NCI-H2107 treated with DMSO at 0.1 percent for 48 hours (cell line): ENCODE measurements around the gene BHLHE23.
"Not testable (repeated sequence)": the region's sequence is repeated elsewhere in the genome, so short reads cannot be mapped to it uniquely, and the experiment has no call there.

ENCODE experiments used
- DNase-seq: peaks from one replicate; lab custom pipeline; 2025; ENCODE audit not compliant: unreplicated experiment; lab: John Stamatoyannopoulos, UW

BHLHE23 gene

GRCh38 chr20:62962891-62963613, 43.7 kb downstream of the BHLHE23 start:
- DNase-seq: no peak

DNA sequence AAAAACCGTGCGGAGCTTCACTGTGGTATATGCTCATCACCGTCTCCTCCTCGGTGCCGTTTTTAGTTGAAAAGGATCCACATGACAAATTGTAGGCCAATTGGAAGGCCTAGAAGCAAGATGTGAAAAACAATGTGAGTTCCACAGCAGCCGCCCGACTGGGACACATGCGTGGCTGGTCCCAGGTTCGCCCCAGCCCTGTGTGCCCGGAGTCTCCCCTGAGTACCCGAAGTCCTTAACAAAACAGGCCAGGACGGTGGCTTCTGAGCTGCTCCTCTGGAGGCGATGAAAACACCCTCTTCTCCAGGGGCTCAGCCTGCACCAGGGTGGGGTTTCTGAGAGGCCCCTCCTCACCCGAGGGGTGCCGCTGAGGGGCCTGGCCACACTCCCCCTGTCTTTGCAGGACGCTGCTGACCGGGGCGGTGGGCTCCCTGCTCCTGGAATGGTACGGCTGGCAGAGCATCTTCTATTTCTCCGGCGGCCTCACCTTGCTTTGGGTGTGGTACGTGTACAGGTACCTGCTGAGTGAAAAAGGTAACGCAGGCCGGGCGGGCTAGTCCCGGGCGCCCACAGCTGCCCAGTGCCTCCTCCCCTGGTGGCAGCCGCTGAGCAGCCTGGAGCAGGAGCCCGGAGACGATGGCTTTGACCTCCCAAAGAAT, 44.4 kb downstream of the BHLHE23 start:
- DNase-seq: no peak

- no peak for DNase-seq
Observed at GRCh38 chr20:62961799-62962198, 45.0 kb downstream of the BHLHE23 start.

GRCh38 chr20:62961310-62961783, 45.4 kb downstream of the BHLHE23 start:
- no peak for DNase-seq

DNA sequence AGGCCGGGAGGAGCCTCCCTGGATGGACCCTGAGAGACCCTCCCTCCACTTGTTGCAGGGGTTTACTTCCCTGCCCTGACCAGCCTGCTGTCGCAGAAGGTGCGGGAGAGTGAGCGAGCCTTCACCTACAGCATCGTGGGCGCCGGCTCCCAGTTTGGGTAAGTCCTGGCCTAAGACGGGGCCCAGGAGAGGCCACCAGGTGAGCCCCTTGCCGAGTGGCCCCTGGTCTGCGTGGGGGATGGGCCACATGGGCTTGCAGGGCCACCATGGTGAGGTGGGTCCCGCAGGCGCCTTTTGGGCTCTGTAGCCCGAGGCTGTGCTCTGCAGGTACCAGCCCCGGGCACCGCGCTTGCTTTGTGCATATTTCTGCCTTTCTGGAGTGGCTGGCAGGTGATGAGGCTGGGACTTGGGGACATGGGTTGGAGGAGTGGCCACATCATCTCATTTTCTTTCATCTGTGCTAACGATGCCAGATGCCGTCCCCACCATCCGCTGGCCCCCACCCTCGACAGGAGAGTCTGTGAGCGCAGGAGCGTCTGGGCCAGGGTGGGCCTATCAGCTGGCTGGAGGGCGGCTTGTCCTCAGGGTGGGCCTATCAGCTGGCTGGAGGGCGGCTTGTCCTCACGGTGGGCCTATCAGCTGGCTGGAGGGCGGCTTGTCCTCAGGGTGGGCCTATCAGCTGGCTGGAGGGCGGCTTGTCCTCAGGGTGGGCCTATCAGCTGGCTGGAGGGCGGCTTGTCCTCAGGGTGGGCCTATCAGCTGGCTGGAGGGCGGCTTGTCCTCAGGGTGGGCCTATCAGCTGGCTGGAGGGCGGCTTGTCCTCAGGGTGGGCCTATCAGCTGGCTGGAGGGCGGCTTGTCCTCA, 46.1 kb downstream of the BHLHE23 start:
- not testable (repeated sequence) for DNase-seq

DNA sequence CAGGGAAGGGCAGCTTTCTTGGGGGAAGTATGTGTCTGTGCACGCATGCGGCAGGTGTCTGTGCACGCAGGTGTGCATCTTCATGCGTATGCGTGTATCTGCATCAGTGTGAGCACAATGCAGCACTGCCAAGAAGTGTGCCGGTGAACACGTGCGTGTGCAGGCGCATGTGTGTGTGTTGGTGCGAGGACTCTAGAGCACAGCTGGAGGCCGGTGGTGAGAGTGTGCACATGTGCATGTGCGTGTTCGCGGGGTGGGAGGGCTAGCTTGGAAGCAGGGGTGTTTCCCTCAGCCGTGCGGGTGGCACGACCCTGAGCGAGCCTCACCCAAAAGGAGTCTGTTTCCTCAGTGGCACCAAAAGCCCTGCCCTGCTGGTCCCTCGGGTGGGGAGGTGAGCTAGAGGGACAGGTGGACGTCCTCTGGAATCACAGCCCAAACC, 46.7 kb downstream of the BHLHE23 start:
- DNase-seq: no peak

- no peak for DNase-seq
Observed at GRCh38 chr20:62959101-62959971, 47.4 kb downstream of the BHLHE23 start.

DNA sequence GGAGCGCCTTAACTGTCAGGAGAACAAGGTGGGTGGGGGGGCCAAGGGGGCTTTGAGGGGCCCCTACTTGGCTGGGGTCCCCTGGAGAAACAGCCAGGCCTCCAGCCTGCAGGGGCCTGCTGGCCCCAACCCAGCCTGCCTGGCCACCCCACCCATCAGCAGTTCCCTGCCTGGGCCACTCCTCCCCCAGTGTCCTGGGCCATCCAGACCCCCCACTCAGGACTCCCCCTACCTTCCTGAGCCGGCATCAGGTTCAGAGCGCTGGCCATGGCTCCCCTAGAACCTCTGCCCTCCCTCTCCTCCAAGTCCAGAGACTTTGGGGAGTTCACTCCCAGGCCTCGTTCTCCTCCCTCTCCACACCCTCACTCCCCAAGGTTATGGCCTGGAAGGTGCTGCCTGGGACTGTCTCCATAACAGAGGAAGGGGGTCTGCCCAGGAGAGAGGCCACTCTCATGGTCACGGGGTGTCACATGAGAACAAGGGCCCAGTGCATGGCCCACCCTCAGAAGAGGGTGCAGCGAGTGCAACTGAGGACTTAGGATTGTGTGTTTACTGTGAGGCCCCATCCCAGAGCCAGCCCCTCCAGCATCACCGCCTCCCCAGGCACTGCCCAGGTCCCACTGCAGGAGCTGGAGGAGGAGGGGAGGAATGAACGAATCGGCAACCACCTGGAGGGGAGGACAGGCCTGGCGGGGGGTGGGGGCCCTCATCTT, 48.2 kb downstream of the BHLHE23 start:
- no peak for DNase-seq

DNA sequence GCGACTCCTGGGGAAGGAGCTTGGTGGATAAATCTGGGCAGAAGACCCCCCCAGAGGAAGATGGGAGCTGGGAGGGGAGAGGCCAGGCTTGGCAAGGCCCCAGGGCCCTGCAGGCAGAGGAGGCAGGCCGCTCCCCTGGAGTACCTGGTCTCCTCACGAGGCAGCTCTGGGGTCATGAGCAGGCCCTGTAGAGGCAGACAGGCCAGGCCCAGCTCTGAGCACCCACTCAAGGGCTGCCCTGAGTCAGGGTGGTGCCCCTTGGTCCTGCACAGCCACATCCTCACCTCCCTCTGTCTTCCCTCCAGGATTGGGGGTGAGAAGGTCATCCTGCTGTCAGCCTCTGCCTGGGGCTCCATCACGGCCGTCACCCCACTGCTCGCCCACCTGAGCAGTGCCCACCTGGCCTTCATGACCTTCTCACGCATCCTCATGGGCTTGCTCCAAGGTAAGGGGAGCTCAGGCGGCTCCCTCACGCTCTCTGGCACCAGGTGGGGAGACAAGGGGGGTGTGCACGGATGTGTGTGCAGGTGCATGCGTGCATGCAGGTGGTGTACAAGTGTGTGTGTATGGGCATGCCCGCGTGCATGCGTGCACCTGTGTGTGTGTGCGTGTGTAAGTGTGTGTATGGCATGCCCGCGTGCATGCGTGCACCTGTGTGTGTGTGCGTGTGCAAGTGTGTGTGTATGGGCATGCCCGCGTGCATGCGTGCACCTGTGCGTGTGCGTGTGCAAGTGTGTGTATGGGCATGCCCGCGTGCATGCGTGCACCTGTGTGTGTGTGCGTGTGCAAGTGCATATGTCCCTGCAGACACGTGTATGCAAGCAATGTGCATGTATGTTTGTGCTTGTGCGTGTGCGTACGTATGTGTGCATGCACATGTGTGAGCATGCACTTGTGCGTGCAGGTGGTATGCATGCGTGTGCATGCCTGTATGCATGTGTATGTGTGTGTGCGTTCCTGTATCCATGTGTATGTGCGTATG, 49.3 kb downstream of the BHLHE23 start:
- no peak for DNase-seq

- DNase-seq: no peak
Observed at GRCh38 chr20:62956387-62957135, 50.2 kb downstream of the BHLHE23 start.
